Spleen (tissue), 11 donors: Measurements from ENCODE around the gene ACRV1. TPM values are rescaled to one million over a fixed set of nuclear protein-coding genes. Genes with fewer than 3 reads are reported as not detected.

Source experiments
- polyA plus RNA-seq, 3 donors: library from polyadenylated mRNA; stranded (reverse); fragments of 200-250 nt; gene quantifications; one replicate each; pipeline ENCODE4 v1.2.1, GENCODE V29; 2013
- small RNA-seq, 4 donors: library from RNA; depleted of rRNA; stranded (forward); fragments of <200 nt; gene quantifications; one replicate each; pipeline ENCODE3, GENCODE V24; 2016
- total RNA-seq, 7 donors: library from RNA; depleted of rRNA in 3 of 7; stranded (reverse); fragments of >200 nt in 3 of 7; fragmentation: NEBNext Ultra II Directional in 4 of 7; extraction: Animal tissue kit (Norgen Biotek cat#: 25700) in 4 of 7; gene quantifications; one replicate each; pipeline versions ENCODE4 v1.1.0 to v1.2.1, GENCODE V29; 2016 to 2021
- donor health status: healthy with polysubstance abuse.
- donor health status: DM: no; HTN: no; CAD: no; lungs with moderate emphysema.
- donor health status: DM: no; HTN: no; CAD: no.
- donor health status: Bipolar disorder and iron deficiency.
- donor health status: healthy.
- donor health status: DM: no; HTN: no; CAD: no.
- donor health status: DM: yes; HTN: yes; CAD: no.

The ACRV1 gene
- total and polyA plus RNA-seq, 10 donors = 0.09 TPM; not detected in 9

Small RNA genes lying within 50 kb of the gene (small RNA-seq; reads per million reads assigned to genes)
- gene RNU2-35P = 0 reads per million in 4 donors

Other genes with a start within 250 kb of the ACRV1 start
- gene FEZ1, start 184.6 kb downstream of the ACRV1 start, total RNA-seq = 10 to 100 TPM; 14.5 to 27.1 (median 18.1) TPM
- 10 to 100 TPM in 2 of 3 donors, 1 to 10 TPM in 1; 8.9 to 14.9 (median 12.5) TPM for gene FEZ1, start 184.6 kb downstream of the ACRV1 start, polyA plus RNA-seq
- gene EI24, start 111.4 kb downstream of the ACRV1 start, total RNA-seq = 10 to 100 TPM; 31.5 to 71.3 (median 47.9) TPM
- gene EI24, start 111.4 kb downstream of the ACRV1 start, polyA plus RNA-seq = 10 to 100 TPM; 15.5 to 33.3 (median 19.5) TPM
- 100 to 1,000 TPM in 2 of 7 donors, 10 to 100 TPM in 5; 73.9 to 102 (median 87.7) TPM for gene STT3A, start 88.0 kb downstream of the ACRV1 start, total RNA-seq
- gene STT3A, start 88.0 kb downstream of the ACRV1 start, polyA plus RNA-seq = 10 to 100 TPM; 23.0 to 25.2 (median 23.0) TPM
- 10 to 100 TPM in 1 of 7 donors, 1 to 10 TPM in 6; 1.9 to 10.3 (median 6.8) TPM for gene CHEK1, start 55.7 kb downstream of the ACRV1 start, total RNA-seq
- 1 to 10 TPM; 1.6 to 5.5 (median 2.9) TPM for gene CHEK1, start 55.7 kb downstream of the ACRV1 start, polyA plus RNA-seq
- gene PATE1, start 65.4 kb upstream of the ACRV1 start, total RNA-seq = not detected
- gene PATE1, start 65.4 kb upstream of the ACRV1 start, polyA plus RNA-seq = not detected
- gene PATE2, start 98.0 kb upstream of the ACRV1 start, total RNA-seq = not detected
- gene PATE2, start 98.0 kb upstream of the ACRV1 start, polyA plus RNA-seq = not detected
- not detected for gene PATE3, start 107.3 kb upstream of the ACRV1 start, total RNA-seq
- gene PATE3, start 107.3 kb upstream of the ACRV1 start, polyA plus RNA-seq = not detected
- not detected for gene PATE4, start 152.5 kb upstream of the ACRV1 start, total RNA-seq
- gene PATE4, start 152.5 kb upstream of the ACRV1 start, polyA plus RNA-seq = not detected
- 1 to 10 TPM; 3.0 to 7.7 (median 4.4) TPM for gene HYLS1, start 206.8 kb upstream of the ACRV1 start, total RNA-seq
- gene HYLS1, start 206.8 kb upstream of the ACRV1 start, polyA plus RNA-seq = 1 to 10 TPM; 4.0 to 4.6 (median 4.2) TPM
- 10 to 100 TPM in 5 of 7 donors, 1 to 10 TPM in 2; 7.7 to 12.7 (median 11.9) TPM for gene PUS3, start 222.4 kb upstream of the ACRV1 start, total RNA-seq
- 10 to 100 TPM in 2 of 3 donors, 1 to 10 TPM in 1; 8.9 to 11.4 (median 10.8) TPM for gene PUS3, start 222.4 kb upstream of the ACRV1 start, polyA plus RNA-seq
- gene DDX25, start 223.7 kb upstream of the ACRV1 start, total RNA-seq = 1 to 10 TPM in 2 of 7 donors, under 1 TPM in 3, not detected in 2; 0.33 to 1.8 (median 0.85) TPM
- gene DDX25, start 223.7 kb upstream of the ACRV1 start, polyA plus RNA-seq = under 1 TPM; 0.11 to 0.24 (median 0.22) TPM